K562 (cell line): ENCODE data around the gene SP100.

Source experiments
- CREM ChIP-seq: IDR thresholded peaks from 2 replicates; pipeline ENCODE4 v1.6.1; 2014; ENCODE audit warnings: antibody characterized with exemption, low read depth
- CTCF ChIP-seq, 3 experiments: IDR thresholded peaks in 2 of 3; conservative IDR thresholded peaks in 1 of 3; 2 replicates each; pipeline ENCODE4 v1.5.1; 2011 to 2012; ENCODE audit warnings: low read length in 3 of 3, mild to moderate bottlenecking in 3 of 3, control low read depth in 2 of 3, improper control_type of control experiment in 1 of 3, inconsistent platforms in 1 of 3, low read depth in 1 of 3, mixed read lengths in 1 of 3, moderate library complexity in 1 of 3; ENCODE audit not compliant: insufficient read depth in 2 of 3
- EZH2 ChIP-seq: IDR thresholded peaks from 2 replicates; pipeline ENCODE4 v1.6.1; 2012; ENCODE audit warnings: low read depth, mild to moderate bottlenecking, inconsistent platforms, low read length, borderline replicate concordance
- HNRNPL ChIP-seq: fragments of 200-400 bp; formaldehyde crosslinking; IDR thresholded peaks from 2 replicates; pipeline ENCODE4 v1.6.1; 2017; ENCODE audit warnings: low read depth, mild to moderate bottlenecking, low read length
- KDM1A ChIP-seq, 2 experiments: fragments of 450-650 bp; IDR thresholded peaks; 2 replicates each; pipeline ENCODE4 v1.6.1; 2016; ENCODE audit warnings: mild to moderate bottlenecking in 2 of 2
- KLF16 ChIP-seq: IDR thresholded peaks from 2 replicates; pipeline ENCODE4 v1.6.1; 2016; ENCODE audit warnings: antibody characterized with exemption
- PBX2 ChIP-seq, 2 experiments: IDR thresholded peaks in 1 of 2; conservative IDR thresholded peaks in 1 of 2; 2 replicates each; pipeline ENCODE4 v1.6.1; 2016; ENCODE audit warnings: low read depth in 2 of 2, mild to moderate bottlenecking in 1 of 2, missing compliant biosample characterization in 1 of 2, missing genetic modification characterization in 1 of 2, moderate library complexity in 1 of 2
- RBBP5 ChIP-seq: fragments of 200-600 bp; sonication (generic); IDR thresholded peaks from 2 replicates; pipeline ENCODE4 v1.6.1; 2012; ENCODE audit warnings: borderline replicate concordance, mild to moderate bottlenecking, low read length, control low read depth, inconsistent platforms; ENCODE audit not compliant: insufficient read depth, poor library complexity, severe bottlenecking
- RFX5 ChIP-seq: IDR thresholded peaks from 2 replicates; pipeline ENCODE4 v1.6.1; 2011; ENCODE audit warnings: low read depth, mild to moderate bottlenecking, improper control_type of control experiment, low read length
- RHOXF2B ChIP-seq: fragments of 250-450 bp; sonication (Bioruptor Pico); conservative IDR thresholded peaks from 2 replicates; pipeline ENCODE4 v1.5.1; 2021
- SRSF1 ChIP-seq: fragments of 200-400 bp; formaldehyde crosslinking; IDR thresholded peaks from 2 replicates; pipeline ENCODE4 v1.6.1; 2017; ENCODE audit warnings: mild to moderate bottlenecking, low read depth, low read length, moderate library complexity
- TF ChIP-seq, protein P1 (sequence below): sonication (generic); formaldehyde crosslinking; IDR thresholded peaks from 2 replicates; pipeline ENCODE4 v1.8.1; 2023; ENCODE audit warnings: missing genetic modification reagents, mild to moderate bottlenecking, borderline replicate concordance

- TF ChIP-seq, protein P1, sequence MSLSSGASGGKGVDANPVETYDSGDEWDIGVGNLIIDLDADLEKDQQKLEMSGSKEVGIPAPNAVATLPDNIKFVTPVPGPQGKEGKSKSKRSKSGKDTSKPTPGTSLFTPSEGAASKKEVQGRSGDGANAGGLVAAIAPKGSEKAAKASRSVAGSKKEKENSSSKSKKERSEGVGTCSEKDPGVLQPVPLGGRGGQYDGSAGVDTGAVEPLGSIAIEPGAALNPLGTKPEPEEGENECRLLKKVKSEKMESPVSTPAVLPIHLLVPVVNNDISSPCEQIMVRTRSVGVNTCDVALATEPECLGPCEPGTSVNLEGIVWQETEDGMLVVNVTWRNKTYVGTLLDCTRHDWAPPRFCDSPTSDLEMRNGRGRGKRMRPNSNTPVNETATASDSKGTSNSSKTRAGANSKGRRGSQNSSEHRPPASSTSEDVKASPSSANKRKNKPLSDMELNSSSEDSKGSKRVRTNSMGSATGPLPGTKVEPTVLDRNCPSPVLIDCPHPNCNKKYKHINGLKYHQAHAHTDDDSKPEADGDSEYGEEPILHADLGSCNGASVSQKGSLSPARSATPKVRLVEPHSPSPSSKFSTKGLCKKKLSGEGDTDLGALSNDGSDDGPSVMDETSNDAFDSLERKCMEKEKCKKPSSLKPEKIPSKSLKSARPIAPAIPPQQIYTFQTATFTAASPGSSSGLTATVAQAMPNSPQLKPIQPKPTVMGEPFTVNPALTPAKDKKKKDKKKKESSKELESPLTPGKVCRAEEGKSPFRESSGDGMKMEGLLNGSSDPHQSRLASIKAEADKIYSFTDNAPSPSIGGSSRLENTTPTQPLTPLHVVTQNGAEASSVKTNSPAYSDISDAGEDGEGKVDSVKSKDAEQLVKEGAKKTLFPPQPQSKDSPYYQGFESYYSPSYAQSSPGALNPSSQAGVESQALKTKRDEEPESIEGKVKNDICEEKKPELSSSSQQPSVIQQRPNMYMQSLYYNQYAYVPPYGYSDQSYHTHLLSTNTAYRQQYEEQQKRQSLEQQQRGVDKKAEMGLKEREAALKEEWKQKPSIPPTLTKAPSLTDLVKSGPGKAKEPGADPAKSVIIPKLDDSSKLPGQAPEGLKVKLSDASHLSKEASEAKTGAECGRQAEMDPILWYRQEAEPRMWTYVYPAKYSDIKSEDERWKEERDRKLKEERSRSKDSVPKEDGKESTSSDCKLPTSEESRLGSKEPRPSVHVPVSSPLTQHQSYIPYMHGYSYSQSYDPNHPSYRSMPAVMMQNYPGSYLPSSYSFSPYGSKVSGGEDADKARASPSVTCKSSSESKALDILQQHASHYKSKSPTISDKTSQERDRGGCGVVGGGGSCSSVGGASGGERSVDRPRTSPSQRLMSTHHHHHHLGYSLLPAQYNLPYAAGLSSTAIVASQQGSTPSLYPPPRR (CRISPR knock-in tag): no peak
- TF ChIP-seq PBX2 (CRISPR knock-in tag; IDR thresholded peaks at IDR 0.05; ENCODE audit: low read depth) (no peak), PBX2 (tag; conservative IDR thresholded peaks at IDR 0.05; ENCODE audit: low read depth) (no peak), KLF16 (no peak), SRSF1 (no peak), KDM1A (IDR thresholded peaks at IDR 0.05) (no peak), CTCF (IDR thresholded peaks at IDR 0.05 in 2 of 3, conservative IDR thresholded peaks at IDR 0.05 in 1 of 3; ENCODE audit: insufficient read depth in 2 of 3, low read depth in 1 of 3, low read length in 3 of 3) (no peak), CREM (no peak), RHOXF2B (CRISPR knock-in tag) (no peak), RFX5 (no peak), RBBP5 (no peak), HNRNPL (no peak), EZH2 (no peak)
Measured at GRCh38 chr2:230439590-230439989, 23.6 kb downstream of the SP100 start.
